Lower leg skin (tissue), 3 donors: ENCODE results near the gene GAL3ST2.

Experiments
- CTCF ChIP-seq, 3 donors: fragments of 450-650 bp; IDR thresholded peaks; one replicate each; pipeline ENCODE4 v1.5.1; 2016; ENCODE audit warnings: antibody characterized with exemption in 3 of 3, mild to moderate bottlenecking in 3 of 3, moderate library complexity in 2 of 3
- POLR2A ChIP-seq, 2 donors: fragments of 450-650 bp; IDR thresholded peaks; one replicate each; pipeline ENCODE4 v1.6.1; 2016 to 2017; ENCODE audit warnings: antibody characterized with exemption in 2 of 2, mild to moderate bottlenecking in 1 of 2, moderate library complexity in 1 of 2

- no peak for TF ChIP-seq POLR2A (IDR thresholded peaks at IDR 0.05)
- no peak for TF ChIP-seq CTCF (IDR thresholded peaks at IDR 0.05)
These were observed 22.6 kb upstream of the GAL3ST2 start for GRCh38 chr2:241754042-241754441.
